NCI-H526 treated with DMSO at 0.1 percent for 48 hours (cell line): Measurements from ENCODE around the gene SLC6A3.
"Not testable (repeated sequence)": the region's sequence is repeated elsewhere in the genome, so short reads cannot be mapped to it uniquely, and the experiment has no call there.

Source experiments
- DNase-seq: peaks from one replicate; lab custom pipeline; 2025; lab: John Stamatoyannopoulos, UW

SLC6A3 gene

DNA sequence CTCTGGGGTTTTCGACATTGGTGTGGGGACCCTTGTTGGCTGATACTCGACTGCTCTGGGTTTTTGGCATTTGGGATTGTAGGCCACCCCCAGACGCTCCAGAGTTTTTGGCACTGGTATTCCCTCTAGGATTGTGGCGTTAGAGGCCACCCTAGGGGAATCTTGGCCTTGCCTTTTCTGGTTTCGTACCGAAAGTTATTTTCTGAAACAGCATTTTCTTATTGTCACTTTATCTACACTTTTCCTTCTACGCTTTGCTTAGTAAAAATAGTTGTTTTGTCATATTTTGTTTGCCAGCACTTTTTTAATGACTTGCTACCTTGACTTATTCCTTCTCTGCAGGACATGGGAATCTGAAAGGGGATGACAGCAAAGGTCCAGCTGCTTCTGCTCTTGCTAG, 75.2 kb downstream of the SLC6A3 start:
- DNase-seq = no peak

DNA sequence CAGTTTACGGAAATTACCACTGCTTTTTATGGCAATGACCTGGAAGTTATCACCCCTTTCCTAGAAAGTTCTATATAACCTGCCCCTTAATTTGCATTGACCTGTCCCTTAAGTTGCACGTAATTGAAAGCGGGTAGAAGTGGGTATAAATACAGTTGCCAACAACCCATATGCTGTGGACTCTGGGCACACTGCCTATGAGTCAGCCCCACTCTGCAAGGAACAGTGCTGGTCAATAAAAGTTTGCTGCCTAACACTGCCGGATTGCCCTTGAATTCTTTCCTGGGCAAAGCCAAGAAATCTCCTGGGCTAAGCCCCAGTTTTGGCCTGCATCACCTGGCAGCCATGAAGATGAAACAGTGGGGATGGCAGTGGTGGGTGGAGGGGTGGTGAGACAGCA, 76.5 kb downstream of the SLC6A3 start:
- DNase-seq = no peak

DNA sequence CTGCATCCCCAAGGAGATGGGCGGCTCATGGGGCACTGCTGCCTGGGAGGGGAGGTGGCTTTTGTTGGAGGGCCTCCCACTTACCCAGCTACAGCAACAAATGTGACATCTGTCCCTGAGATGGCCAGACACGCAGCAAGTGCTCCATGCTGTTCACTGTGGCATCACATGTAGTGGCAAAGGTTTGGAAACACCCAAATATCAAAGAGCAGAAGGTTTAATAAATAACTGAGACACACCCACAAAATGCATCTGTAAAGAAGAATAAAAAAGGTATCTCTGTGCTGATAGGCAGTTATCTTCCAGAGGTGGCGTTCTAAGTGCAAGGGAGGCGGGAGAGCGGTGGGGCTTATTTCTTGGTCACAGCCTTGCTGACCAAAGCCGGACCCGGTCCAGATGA, 77.0 kb downstream of the SLC6A3 start:
- DNase-seq = no peak

DNA sequence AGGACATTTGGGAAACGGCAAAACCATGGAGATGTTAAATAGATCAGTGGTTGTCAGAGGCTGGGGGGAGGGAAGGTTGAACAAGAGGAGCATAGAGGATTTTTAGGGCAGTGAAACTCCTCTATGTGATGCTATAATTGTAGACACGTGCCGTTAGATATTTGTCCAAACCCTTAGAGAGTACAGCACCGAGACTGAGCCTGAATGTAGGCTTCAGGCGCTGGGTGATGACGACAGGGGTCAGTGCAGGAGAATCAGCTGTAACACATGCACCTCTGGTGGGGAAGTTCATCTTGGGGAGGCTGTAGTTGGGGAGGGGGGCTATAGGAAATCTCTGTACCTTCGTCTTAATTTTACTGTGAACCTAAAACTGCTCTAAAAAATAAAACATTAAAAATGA, 78.1 kb downstream of the SLC6A3 start:
- DNase-seq = no peak

DNA sequence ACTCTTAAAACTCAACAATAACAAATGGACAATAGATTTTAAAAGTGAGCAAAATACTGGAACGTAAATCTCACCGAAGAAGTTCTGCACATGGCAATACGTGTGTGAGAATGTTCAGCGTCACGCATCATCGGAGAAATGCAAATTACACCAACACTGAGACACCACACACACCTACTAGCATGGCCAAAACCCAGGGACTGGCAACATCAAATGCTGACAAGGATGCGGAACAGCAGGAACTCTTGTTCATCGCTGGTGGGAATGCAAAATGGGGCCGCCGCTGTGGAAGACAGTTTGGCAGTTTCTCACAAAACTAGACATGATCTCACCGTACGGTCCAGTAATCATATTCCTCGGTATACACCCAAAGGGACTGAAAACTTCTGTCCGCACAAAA, 78.7 kb downstream of the SLC6A3 start:
- peak; percentile 74 for DNase-seq

DNA sequence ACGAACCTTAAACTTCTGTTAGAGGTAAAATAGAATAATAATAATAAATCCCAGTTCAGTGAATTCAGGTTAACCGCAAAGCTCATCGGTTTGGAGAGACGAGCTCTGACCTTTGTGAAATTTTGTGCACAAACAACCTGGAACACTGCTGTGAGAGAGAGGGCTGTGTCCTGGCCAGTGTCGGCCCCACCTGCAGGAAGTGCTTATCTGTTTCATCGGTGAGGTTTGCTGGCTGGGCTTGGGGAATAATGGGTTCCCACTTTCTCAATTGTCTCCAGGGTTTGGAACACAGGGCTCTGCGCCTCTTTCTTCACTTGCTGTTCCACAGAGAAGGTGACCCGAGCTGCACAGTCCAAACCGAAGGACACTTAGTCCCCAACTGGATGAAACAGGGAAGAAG, 81.0 kb downstream of the SLC6A3 start:
- no peak for DNase-seq

DNA sequence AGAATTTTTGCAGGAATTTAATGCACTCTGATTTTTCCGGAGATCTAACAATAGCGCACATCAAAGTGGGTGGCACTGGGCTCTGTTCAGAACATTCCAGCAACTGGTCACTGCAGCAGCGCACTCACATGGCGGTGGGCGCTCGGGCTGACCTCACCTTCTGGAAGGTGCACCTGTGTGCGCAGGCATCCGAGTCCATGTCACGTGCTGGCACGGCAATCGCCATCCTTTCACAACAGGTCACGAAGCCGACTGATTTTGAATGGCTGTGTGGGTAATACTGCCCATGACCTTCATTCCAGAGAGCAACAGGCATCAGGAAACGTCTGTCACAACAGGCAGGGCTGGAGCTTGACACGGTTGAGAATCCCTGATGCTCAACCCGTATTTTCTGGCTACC, 81.7 kb downstream of the SLC6A3 start:
- no peak for DNase-seq

DNA sequence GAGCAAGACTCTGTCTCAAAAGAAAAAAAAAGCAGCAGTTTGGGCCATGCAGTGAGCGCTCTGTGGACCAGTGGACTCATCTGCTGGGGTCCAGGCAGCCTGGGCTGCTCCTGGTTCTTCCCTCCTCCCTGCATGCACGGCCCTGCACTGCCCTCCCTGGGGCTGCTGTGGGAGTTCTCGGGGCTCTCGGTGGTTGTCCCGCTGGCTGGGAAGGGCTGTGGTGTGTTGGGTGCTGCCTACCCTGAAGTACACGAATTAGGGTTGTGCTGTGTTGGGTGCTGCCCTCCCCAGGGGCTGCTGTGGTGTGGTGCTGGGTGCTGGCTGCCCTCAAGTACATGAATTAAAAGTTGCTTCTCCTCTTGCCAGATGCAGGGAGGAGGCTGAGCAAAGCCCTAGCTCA, 82.1 kb downstream of the SLC6A3 start:
- DNase-seq = no peak

DNA sequence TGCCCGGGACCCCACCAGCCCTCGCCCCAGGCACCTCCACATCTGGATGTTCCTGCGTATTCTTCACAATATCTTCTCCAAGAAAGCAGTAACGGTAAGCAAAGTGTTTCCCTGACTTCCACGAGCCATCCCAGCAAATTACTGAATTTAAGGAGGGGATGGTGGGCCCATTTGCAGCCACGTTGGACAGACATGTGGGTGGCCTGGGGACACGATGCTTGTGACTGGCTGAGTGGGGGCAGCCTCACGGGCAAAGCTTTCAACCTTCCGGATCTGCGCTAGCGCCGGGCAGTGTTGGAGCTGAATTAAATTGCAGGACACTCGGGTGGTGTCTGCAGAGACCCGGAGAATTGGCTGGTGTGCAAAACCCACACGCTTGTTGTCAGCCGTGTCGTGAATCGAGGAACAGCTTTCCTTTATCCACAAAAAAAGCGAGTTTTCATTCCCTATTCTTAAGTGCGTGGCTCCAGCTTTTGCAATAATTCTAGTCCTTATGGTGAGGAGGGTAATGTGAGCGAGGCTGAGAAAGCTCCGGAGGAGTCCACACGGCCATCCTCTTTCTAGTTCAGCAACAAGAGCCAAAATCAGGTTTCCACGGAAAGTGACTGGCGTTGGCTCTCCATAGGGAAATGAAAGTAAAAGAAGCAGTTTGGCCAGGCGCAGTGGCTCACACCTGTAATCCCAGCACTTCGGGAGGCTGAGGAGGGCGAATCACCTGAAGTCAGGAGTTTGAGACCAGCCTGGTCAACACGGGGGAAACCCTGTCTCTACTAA, 82.8 kb downstream of the SLC6A3 start:
- DNase-seq = no peak

DNA sequence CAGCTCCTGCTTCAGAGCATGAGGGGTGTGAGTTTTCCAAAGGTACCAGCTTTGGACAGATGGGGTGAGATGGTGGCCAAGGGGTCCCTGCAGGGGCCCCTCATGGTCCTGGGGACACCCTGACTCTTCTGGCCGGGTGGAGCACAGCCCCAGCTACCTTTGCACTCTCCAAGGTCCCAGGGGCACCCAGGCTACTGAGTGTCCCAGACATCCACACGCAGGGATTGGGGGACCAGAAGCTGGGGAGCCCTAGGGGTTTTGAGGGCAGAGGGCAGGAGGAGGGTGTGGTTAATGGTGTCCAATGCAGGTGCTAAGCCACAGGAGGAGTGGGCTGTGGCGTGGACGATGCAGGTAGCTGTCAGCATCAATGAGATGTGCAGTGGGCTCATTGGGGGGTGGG, 84.4 kb downstream of the SLC6A3 start:
- no peak for DNase-seq

DNA sequence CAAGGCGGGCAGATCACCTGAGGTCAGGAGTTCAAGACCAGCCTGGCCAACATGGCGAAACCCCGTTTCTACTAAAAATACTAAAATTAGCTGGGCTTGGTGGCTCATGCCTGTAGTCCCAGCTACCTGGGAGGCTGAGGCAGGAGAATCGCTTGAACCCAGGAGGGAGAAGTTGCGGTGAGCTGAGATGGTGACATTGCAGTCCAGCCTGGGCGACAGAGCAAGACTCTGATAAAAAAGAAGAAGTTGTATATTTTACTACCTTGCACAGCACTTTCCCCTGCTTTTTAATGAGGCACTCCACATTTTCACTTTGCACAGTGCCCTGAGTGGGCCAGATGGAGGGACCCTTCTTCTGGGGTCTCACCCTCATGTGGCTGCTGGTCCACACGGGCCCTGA, 84.9 kb downstream of the SLC6A3 start:
- DNase-seq = not testable (repeated sequence)

DNA sequence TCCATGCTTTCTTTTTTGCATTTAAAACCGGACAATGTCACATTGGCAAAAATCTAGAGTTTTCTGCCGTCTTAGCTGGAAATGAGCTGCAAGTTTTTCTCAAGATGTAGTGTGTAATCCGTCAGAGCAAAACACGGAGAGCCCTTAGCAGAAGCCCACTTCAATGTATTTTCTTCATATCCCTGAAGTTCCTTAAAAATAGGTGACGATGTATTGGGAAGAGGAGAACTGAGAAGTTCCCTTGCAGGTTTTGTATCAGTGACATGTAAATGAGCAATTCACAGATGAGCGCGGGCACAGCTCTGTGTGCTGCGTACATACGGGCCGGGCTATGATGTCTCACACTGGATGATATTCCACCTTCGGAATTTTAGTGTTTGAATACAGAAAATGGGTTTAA, 85.5 kb downstream of the SLC6A3 start:
- no peak for DNase-seq

DNA sequence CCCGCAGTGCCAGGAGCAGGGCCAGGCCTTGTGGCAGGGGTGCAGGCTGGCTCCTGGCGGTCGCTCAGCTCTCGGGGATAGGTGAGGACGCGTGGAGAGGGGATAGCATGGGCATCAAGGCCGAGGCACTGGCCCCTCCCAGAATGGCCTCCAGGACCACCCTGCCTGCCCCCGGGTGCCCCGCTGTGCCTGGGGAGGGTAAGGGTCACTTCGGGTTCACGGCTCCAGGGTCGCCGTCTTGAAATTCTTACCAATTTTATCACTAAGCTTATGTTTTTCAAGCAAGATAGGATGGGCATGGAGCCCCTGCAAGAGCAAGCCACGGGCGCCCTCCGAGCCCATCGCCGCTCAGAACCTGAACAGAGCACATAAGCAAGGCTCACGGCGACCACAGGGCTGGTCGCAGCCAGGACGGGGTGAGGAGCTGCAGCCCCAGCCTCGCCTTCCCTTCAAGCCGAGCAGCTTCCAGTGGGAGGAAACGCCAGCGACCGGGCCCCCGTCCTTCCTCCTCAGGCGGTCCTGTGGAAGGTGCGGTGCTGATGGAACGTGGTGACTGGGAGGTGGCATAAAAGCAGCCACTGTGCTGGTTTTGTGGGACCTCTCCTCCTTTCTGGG, 86.1 kb downstream of the SLC6A3 start:
- no peak for DNase-seq

DNA sequence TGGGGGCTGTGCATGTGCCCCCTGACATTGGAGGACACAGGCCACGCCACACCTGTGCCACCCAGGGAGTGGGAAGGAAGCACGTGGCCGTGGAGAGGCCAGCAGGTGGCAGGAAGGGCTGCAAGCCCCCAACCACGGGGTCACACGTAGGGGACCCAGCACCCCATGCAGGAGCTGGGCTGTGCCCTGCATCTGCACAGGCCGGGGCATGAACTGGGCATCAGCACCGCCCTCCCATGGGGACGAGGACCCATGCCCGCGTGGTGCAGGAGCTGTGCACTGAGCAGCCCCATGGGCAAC, 86.6 kb downstream of the SLC6A3 start:
- DNase-seq = no peak

DNA sequence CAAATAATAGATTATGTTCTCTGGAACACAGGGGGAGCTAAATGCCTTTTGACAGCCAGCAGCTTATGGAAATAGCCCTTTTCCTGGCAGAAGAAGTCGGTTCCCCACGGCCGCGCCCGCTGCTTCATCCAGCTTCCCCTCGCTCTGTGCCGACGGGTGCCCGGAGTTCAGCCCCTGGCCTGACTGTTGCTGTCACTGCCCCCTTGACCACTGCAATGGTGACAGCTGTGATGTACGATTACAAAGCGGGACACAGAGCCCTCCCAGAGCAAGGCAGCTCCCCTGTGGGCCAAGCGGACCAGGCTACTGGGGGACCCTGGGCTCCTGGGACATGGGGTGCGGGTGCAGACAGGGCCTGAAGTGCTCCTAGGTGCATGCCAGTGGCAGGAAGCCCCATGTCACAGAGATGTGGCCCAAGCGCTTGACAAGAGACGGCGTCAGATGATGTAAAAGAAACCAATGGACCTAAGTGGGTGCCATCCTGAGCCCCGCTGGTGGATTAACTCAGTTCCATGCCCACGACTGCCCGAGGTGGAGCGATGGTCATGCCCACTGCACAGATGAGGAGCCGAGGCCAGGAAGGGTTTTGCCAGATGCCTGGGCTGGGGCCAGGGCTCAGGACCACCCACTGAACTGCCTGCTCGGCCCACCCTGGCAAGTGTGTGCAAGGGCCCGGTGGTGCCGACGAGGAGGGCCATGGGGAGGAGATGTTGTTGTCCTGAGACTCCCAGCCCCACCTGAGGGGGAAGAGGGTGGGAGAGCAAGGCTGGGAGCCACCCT, 87.1 kb downstream of the SLC6A3 start:
- no peak for DNase-seq

DNA sequence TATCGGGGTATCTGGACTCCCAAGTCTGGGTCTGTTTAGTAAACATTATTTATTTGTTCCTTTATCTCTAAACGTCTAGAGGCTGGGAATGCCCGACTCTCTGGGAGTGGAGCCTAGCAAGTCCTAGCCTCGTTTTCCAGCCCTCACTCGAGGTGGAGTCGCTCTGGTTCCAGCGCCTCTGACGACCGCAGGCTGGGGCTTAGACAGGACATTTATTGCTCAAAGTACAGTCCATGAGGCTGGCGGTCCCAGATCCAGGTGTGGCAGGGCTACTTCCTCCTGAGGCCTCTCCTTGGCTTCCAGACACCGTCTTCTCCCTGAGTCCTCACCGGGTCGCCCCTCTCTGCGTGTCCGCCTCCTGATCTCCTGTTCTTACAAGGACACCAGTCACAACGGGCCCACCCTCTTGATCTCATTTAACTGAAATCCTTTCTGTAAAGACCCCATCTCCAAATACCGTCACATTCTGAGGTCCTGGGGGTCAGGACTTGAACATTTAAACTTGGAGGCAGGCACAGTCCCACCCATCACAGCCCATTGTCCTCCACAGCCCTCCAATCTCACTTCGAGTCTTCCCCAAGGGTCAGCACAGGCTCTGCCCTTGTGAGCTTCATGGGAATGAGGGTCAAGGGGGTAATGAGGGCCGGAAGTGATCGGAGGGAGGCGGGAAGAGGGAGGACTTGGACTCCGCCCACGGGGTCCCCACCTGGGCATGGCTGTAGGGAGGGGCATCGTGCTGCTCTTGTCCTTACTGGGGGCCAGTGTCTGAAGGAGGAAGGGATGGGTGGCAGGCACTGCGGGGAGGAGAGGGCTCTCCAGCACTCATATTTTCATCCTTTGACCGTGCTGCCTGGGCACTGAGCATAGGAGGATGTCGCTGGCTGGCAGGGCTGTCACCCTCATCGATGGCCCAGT, 88.1 kb downstream of the SLC6A3 start:
- no peak for DNase-seq

DNA sequence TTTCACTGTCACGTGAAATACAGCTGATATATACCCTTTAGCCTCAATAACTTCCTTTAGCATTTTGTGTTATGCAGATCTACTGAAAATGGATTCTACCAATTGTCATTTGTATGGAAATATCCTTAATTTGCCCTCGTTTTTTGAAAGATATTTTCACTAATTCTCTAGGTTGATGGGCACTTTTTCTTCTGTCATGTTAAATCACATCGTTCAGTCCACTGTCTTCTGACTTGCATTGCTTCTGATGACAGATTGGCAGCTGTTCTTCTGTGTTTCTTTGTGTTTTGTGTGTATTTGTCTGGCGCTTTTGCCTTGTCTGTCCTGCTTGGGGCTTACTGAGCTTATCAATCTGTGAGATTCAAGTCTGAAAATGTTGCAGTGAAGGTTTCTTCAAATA, 90.7 kb downstream of the SLC6A3 start:
- DNase-seq = no peak

DNA sequence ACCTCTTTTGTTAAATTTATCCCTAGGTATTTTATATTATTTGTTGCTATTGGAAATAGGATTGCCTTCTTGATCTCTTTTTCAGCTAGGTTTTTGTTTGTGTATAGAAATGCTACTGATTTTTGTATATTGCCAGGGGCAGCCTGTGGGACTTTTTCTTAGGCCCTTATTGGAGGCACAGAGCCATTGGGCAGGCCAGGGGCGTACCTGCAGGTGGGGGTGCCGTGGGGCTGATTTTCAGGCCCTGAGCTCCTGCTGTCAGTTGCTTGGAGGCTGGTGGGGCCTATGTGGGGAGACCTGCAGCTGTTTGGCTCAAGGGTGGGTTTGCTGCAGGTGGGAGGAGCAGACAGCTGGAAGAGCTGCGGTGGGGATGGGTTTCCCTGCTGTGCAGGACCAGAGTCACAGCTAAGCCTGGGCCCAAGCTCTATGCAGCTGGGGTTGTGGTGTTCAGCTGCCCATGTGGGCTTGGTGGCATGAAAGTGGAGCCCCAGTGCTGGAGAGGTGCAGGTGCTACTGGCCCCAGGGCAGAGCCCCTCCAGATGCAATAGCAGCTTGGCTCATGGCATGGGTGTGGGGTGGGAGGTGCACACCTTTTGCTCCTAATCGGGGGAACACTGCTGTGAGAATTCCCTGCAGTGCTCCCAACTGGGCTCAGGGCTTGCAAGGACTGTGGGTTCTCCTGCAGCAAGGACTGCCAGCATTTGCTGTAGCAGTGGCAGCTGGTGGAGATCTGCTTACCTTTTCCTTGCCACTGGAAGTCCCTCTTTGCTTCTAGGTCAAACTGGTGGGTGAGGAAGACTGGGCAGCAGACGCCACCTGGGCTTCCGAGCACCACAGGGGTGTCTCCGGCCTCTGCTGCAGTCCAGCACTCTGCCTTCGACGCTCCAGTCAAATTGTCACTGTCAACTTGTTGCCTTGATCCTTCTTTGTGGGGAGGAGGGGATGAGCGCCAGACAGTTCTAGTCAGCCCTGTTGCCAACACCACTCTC, 92.7 kb downstream of the SLC6A3 start:
- DNase-seq = no peak

DNA sequence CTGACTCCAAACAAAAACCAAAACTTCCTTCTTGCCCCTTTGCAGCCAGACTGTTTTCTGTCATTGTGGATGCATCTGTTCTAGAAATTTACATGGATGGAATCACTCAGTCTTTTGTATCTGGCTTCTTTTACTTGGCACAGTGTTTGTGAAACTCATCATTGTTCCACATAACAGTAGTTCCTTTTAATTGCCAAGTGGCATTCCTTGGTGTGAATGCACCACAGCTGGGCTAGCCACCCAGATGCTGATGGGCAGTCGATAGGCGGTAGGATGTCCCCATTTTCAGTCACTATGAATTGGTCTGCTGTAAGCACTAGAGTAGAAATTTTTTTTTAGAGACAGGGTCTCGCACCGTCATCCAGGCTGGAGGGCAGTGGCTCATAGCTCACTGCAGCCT, 94.1 kb downstream of the SLC6A3 start:
- no peak for DNase-seq

DNA sequence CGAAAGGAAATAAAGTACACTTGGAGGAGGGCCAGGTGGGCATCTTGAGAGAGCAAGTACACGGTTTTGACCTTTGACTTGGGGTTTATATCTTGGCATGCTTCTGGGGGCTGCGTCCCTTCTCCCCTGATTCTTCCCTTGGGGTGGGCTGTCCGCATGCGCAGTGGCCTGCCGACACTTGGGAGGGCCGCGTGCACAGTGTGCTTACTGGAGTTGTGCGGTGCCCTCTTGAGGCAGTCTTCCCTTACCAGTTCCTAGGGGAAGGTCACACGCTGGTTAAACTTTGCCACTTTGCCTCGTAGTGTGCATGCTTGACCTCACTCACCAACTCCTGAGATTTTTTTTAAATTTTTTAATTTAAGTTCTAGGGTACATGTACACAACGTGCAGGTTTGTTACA, 96.0 kb downstream of the SLC6A3 start:
- DNase-seq = no peak

DNA sequence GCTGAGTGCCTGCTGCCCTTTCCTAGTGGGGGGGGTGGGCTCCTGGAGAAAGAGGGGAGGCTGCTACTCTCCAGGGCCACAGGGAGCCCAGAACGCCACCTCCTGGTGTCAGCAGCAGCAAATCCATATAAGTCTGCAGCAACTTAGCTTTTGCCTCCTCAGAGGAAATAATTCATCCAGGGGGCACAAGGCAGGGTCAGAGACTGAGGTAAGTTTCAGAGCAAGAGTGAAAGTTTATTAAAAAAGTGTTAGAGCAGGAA, 96.3 kb downstream of the SLC6A3 start:
- DNase-seq = no peak
